Measurements from ENCODE around the gene SLC17A7. TPM values are rescaled to one million over a fixed set of nuclear protein-coding genes. Genes with fewer than 3 reads are reported as not detected.

SLC17A7 gene
- total and polyA plus RNA-seq, 2 of the 13 experiments (the other 11 are each of a cell fraction or from before 2014, with no cell fraction given), result 0.32 TPM; not detected in 1

GRCh38 chr19:49453013-49453756 lies 11.9 kb upstream of the SLC17A7 start, which contains the start of gene ALDH16A1 (continued):
- TF ChIP-seq, protein P1, sequence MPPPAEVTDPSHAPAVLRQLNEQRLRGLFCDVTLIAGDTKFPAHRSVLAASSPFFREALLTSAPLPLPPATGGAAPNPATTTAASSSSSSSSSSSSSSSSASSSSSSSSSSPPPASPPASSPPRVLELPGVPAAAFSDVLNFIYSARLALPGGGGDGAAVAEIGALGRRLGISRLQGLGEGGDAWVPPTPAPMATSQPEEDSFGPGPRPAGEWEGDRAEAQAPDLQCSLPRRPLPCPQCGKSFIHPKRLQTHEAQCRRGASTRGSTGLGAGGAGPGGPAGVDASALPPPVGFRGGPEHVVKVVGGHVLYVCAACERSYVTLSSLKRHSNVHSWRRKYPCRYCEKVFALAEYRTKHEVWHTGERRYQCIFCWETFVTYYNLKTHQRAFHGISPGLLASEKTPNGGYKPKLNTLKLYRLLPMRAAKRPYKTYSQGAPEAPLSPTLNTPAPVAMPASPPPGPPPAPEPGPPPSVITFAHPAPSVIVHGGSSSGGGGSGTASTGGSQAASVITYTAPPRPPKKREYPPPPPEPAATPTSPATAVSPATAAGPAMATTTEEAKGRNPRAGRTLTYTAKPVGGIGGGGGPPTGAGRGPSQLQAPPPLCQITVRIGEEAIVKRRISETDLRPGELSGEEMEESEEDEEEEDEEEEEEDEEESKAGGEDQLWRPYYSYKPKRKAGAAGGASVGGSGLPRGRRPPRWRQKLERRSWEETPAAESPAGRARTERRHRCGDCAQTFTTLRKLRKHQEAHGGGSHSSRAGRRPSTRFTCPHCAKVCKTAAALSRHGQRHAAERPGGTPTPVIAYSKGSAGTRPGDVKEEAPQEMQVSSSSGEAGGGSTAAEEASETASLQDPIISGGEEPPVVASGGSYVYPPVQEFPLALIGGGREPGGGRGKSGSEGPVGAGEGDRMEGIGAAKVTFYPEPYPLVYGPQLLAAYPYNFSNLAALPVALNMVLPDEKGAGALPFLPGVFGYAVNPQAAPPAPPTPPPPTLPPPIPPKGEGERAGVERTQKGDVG (CRISPR knock-in tag; IDR thresholded peaks at IDR 0.05; ENCODE audit: borderline replicate concordance), result no peak
- TF ChIP-seq ZNF260 (CRISPR knock-in tag; IDR thresholded peaks at IDR 0.05; ENCODE audit: borderline replicate concordance, low read depth) (no peak), MLLT10 (CRISPR knock-in tag; IDR thresholded peaks at IDR 0.05) (no peak), HNF4A (CRISPR knock-in tag; IDR thresholded peaks at IDR 0.05) (no peak; the same call in 1 of the 2 replicates), ZNF816 (CRISPR knock-in tag; IDR thresholded peaks at IDR 0.05; ENCODE audit: borderline replicate concordance) (no peak), SAP130 (CRISPR knock-in tag; IDR thresholded peaks at IDR 0.05; ENCODE audit: low read depth) (peak; percentile 82), RORA (CRISPR knock-in tag; IDR thresholded peaks at IDR 0.05) (no peak), ARNT (IDR thresholded peaks at IDR 0.05) (no peak), AKNA (CRISPR knock-in tag; IDR thresholded peaks at IDR 0.05; ENCODE audit: borderline replicate concordance) (no peak), HOXD1 (CRISPR knock-in tag; IDR thresholded peaks at IDR 0.05) (peak; percentile 70; the same call in 1 of the 2 replicates), ATF7 (IDR thresholded peaks at IDR 0.05) (no peak), ATF7 (CRISPR knock-in tag; IDR thresholded peaks at IDR 0.05) (no peak), TOPORS (CRISPR knock-in tag; IDR thresholded peaks at IDR 0.05) (peak; percentile 21; the same call in 1 of the 2 replicates), ZNF513 (CRISPR knock-in tag; conservative IDR thresholded peaks at IDR 0.05) (no peak), POLR2A (IDR thresholded peaks at IDR 0.05; ENCODE audit: insufficient read depth in 1 of 2, low read depth in 2 of 2, low read length in 2 of 2) (peak; percentile 95 to 98), SKIL (CRISPR knock-in tag; IDR thresholded peaks at IDR 0.05; ENCODE audit: borderline replicate concordance) (no peak), BORCS8-MEF2B (CRISPR knock-in tag; IDR thresholded peaks at IDR 0.05) (no peak)
